Activated T-cell treated with anti-CD3 and anti-CD28 coated beads, Interleukin-2, amount 50 U/mL, for 1 hour (primary cell): Measurements from ENCODE around the gene DLGAP4.

Experiments used
- DNase-seq: peaks from one replicate; pipeline ENCODE4 v3.0.0-alpha.2; 2020

Gene DLGAP4

GRCh38 chr20:36305602-36306551, at the start of gene DLGAP4:
DLGAP4 (plus strand) TSS chr20:36306339; CDS start chr20:36431718, 125,379 bp downstream.
- DNase-seq: no peak

GRCh38 chr20:36259177-36260061, 46.7 kb upstream of the DLGAP4 start:
- no peak for DNase-seq

- no peak for DNase-seq
Observed at GRCh38 chr20:36260316-36260715, 45.8 kb upstream of the DLGAP4 start.

GRCh38 chr20:36261389-36262105, 44.6 kb upstream of the DLGAP4 start:
- no peak for DNase-seq

GRCh38 chr20:36262440-36262839, 43.7 kb upstream of the DLGAP4 start:
- DNase-seq: no peak

- DNase-seq: no peak
Observed at GRCh38 chr20:36264426-36265246, 41.5 kb upstream of the DLGAP4 start.

- no peak for DNase-seq
Observed at GRCh38 chr20:36266189-36266588, 40.0 kb upstream of the DLGAP4 start.

GRCh38 chr20:36267605-36268381, 38.3 kb upstream of the DLGAP4 start:
- no peak for DNase-seq

- no peak for DNase-seq
Observed at GRCh38 chr20:36268440-36269342, 37.4 kb upstream of the DLGAP4 start.

GRCh38 chr20:36269507-36269906, 36.6 kb upstream of the DLGAP4 start:
- no peak for DNase-seq

- no peak for DNase-seq
Observed at GRCh38 chr20:36270744-36271638, 35.1 kb upstream of the DLGAP4 start.

GRCh38 chr20:36271639-36272546, 34.2 kb upstream of the DLGAP4 start:
- no peak for DNase-seq

GRCh38 chr20:36272547-36273220, 33.5 kb upstream of the DLGAP4 start:
- no peak for DNase-seq

- DNase-seq: no peak
Observed at GRCh38 chr20:36273414-36274180, 32.5 kb upstream of the DLGAP4 start.

- no peak for DNase-seq
Observed at GRCh38 chr20:36274181-36274841, 31.8 kb upstream of the DLGAP4 start.

GRCh38 chr20:36275011-36275410, 31.1 kb upstream of the DLGAP4 start:
- DNase-seq: no peak
